GM12865 (cell line): ENCODE data around the gene GRIA4.

Experiments used
- DNase-seq: peaks from one replicate; pipeline ENCODE4 v3.0.0; 2010; ENCODE audit warnings: low read depth
- H3K4me3 ChIP-seq: 2 replicates; pipeline ENCODE4 v1.5.1; 2011; ENCODE audit warnings: mild to moderate bottlenecking, low read depth, low read length, control low read depth
- CTCF ChIP-seq: IDR thresholded peaks from 2 replicates; pipeline ENCODE4 v1.5.1; 2011; ENCODE audit warnings: low read length, control low read depth, low read depth, inconsistent platforms; ENCODE audit not compliant: insufficient read depth; ENCODE audit errors: missing control alignments

GRIA4 gene

DNA sequence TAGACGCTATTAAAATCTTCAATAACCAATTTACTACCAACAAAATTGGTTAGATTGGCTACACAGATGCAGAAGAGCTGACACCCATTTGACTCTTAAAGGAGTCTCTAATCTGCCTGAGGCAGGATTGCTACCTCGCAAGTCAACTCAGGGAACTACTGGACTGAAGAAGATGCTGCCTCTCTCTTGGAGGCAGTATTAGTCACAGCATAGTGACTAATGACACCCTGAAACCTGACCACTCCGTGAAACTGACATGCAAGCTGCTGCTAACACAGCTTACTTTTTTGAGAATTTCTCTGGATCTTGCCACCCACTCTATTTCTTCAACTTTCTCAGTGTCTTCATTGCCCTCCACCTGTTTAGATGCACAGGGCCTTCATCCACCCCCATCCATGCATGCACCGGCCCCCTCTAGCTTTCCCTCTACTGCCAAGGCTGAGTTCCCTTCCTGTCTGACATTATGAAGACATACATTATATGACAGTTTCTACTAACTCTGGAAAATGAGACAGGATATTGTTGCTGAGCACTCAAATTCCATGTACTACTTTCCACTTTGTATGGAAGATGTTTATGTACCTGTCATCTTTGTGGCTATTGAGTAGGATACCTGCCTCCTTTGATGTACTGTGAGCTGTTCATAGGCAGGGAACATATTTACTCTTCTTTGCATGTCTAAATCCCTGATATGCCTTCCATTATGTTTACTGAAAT lies 229.0 kb downstream of the GRIA4 start:
- H3K4me3 ChIP-seq = no peak overlapping the region
- DNase-seq = no peak
- TF ChIP-seq CTCF = no peak

DNA sequence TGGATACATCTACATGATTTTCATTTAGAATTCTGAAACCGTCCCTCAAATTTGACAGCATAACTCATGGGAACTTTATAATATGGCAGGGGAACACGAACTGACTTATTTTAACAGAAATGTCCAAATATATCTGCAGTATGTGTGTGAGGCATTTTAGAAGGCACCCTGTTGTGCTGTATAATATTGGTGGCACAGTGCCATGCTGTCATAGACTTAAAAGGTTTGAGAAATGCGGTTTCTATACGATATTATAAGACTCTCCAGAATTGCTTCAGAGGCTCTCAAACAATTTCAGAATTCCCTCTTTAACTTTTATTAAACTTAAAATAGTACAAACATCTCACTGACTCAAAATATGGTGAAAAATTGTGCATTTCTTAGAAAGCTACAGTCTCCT lies 230.5 kb downstream of the GRIA4 start:
- no peak for TF ChIP-seq CTCF
- no peak overlapping the region for H3K4me3 ChIP-seq
- no peak for DNase-seq

DNA sequence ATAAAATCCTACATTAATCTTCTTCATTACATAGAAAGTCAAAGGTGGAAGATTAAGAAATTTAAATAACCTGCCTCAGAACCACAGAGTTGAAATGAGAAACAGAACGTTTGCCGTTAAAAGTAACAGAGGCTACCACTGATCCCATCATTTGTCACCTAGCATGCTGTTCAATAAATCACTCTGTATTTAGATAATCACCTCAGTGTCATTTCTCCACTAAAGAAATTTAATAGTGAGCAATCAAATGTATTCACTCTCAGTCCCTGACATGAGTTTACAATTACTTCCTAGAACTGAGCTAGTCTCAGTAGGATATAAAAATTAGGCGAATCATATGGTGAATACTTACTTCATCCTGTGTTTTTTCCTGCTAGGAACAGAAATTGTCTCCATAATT lies 242.5 kb downstream of the GRIA4 start:
- no peak for DNase-seq
- no peak overlapping the region for H3K4me3 ChIP-seq
- TF ChIP-seq CTCF = no peak

- TF ChIP-seq CTCF = no peak
- H3K4me3 ChIP-seq = no peak overlapping the region
- DNase-seq = no peak
These were observed 244.4 kb downstream of the GRIA4 start for GRCh38 chr11:105854269-105854668.

DNA sequence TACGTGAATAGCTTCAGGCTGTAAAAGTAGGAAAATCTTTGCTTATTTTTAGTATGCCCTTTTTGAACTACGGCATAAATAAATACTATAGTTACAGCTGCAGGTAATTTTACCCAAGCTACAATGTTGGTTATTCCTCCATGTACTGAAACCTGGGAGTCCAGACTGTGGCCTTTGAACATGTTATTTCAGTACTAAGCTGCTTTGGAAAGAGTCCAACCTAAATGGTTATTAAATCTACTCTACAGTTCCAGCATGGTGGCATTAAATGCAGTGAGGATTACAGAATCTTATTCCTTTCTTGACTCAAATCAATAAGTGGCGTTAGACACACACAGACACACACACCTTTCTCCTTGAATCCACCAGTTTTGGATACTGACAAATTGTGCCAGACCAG lies 247.1 kb downstream of the GRIA4 start:
- DNase-seq = no peak
- no peak overlapping the region for H3K4me3 ChIP-seq
- TF ChIP-seq CTCF = no peak

DNA sequence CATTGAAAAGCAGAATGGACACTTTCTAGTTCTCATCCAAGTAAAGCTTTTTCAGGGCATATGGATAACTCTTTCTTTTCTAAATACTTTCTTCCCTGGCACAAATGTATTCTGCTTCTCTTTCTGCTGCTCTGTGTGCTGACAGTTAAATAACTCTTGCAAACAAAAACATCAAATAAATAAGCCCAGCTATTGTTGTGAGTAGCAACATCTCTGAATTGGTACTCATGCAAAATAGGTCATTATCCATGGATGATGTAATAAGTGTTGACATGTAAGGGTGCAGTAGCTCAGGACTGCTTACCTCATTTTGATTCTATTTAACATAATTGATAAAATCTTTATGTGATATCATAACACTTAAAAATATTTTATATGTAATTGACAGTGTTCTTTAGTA lies 247.9 kb downstream of the GRIA4 start:
- H3K4me3 ChIP-seq = no peak overlapping the region
- DNase-seq = no peak
- no peak for TF ChIP-seq CTCF

DNA sequence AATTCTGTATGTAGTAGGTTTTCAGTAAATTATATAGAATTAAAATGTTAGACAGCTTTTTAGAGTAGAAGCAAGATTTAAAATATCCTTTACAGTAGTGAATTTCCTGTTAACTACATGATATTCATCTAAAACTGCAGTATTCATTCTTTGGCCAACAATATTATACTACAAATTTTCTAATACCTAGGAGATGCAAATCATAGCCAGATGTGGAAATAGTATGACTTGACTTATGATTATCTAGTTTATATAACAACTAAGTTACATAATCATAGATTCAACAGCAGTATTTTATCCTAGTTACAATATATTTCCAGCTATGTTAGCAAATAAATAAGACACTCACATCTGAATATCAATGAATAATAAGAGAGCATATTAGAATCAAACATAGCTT lies 249.0 kb downstream of the GRIA4 start:
- H3K4me3 ChIP-seq = no peak overlapping the region
- no peak for TF ChIP-seq CTCF
- DNase-seq = no peak
